CD4-positive, alpha-beta T cell (primary cell): ENCODE data around the gene PSME3. TPM values are rescaled to one million over a fixed set of nuclear protein-coding genes. Genes with fewer than 3 reads are reported as not detected.

Experiments
- ATAC-seq: fragments of 200-7000 bp; cut with Tn5 transposase; one replicate; pipeline ENCODE4 v1.10.0; 2022; ENCODE audit warnings: mild to moderate bottlenecking; ENCODE audit not compliant: poor library complexity
- CTCF ChIA-PET: fragments of 350-600 bp; sonication (Branson Sonifier 250); formaldehyde crosslinking; loops from one replicate; lab custom pipeline; 2021; ENCODE audit warnings: antibody characterized with exemption, inconsistent platforms; lab: Charles Lee
- POLR2A ChIA-PET: fragments of 350-600 bp; sonication (Branson Sonifier 250); formaldehyde crosslinking; loops from one replicate; lab custom pipeline; 2021; ENCODE audit warnings: antibody characterized with exemption, inconsistent platforms; lab: Charles Lee
- DNase-seq, 14 experiments: peaks; one replicate each; pipeline ENCODE4 v3.0.0-alpha.2; 2013 to 2020; ENCODE audit warnings: mixed read lengths in 2 of 14
- H3K27ac ChIP-seq, 2 donors: one replicate each; pipeline versions ENCODE4 v1.5.1 to v1.7.0; 2013; ENCODE audit warnings: low read length in 2 of 2, low read depth in 1 of 2, mild to moderate bottlenecking in 1 of 2
- H3K27me3 ChIP-seq, 2 experiments: 1 replicate in 1 of 2; 2 replicates in 1 of 2; pipeline versions ENCODE4 v1.6.1 to v1.7.0; 2013; ENCODE audit warnings: low read length in 2 of 2, control low read depth in 1 of 2, mild to moderate bottlenecking in 1 of 2, moderate library complexity in 1 of 2; ENCODE audit not compliant: insufficient read depth in 2 of 2, control insufficient read depth in 1 of 2
- H3K36me3 ChIP-seq: one replicate; pipeline ENCODE4 v1.6.1; 2013; ENCODE audit warnings: low read length, control low read depth; ENCODE audit not compliant: insufficient read depth
- H3K4me1 ChIP-seq: one replicate; pipeline ENCODE4 v1.6.1; 2013; ENCODE audit warnings: low read length, control low read depth; ENCODE audit not compliant: insufficient read depth
- H3K4me3 ChIP-seq: one replicate; pipeline ENCODE4 v1.5.1; 2013; ENCODE audit warnings: mild to moderate bottlenecking, low read length, moderate library complexity
- H3K9me3 ChIP-seq, 2 experiments: 1 replicate in 1 of 2; 2 replicates in 1 of 2; pipeline versions ENCODE4 v1.6.1 to v1.7.0; 2013; ENCODE audit warnings: low read length in 2 of 2, mild to moderate bottlenecking in 2 of 2, control low read depth in 1 of 2, moderate library complexity in 1 of 2; ENCODE audit not compliant: control insufficient read depth in 1 of 2, insufficient read depth in 1 of 2
- H3K27ac Mint-ChIP-seq: one replicate; pipeline ENCODE4 v1.8.0; 2020; ENCODE audit warnings: mixed read lengths
- H3K27me3 Mint-ChIP-seq: one replicate; pipeline ENCODE4 v1.8.0; 2021; ENCODE audit warnings: mixed read lengths
- H3K36me3 Mint-ChIP-seq: one replicate; pipeline ENCODE4 v1.8.0; 2021; ENCODE audit warnings: low read depth, mixed read lengths
- H3K4me1 Mint-ChIP-seq: one replicate; pipeline ENCODE4 v1.8.0; 2021; ENCODE audit warnings: low read depth, mixed read lengths
- H3K4me3 Mint-ChIP-seq: one replicate; pipeline ENCODE4 v1.8.0; 2020; ENCODE audit warnings: mild to moderate bottlenecking, mixed read lengths
- H3K9me3 Mint-ChIP-seq: one replicate; pipeline ENCODE4 v1.8.0; 2020; ENCODE audit warnings: mixed read lengths
- intact Hi-C, 2 experiments: fragments of 100-400 bp; cut with DNase I in 1 of 2; cut with micrococcal nuclease in 1 of 2; formaldehyde crosslinking; loops; one replicate each; pipeline versions ENCODE4 v1.15.1 to v1.9.0; 2023 to 2025; cut with DNase I, micrococcal nuclease
- total RNA-seq, 174 experiments: library from RNA in 2 of 174; stranded (reverse) in 2 of 174; gene quantifications; one replicate each; pipeline ENCODE4 v1.2.3 and lab custom pipeline; 2021 to 2026
- TF ChIP-seq, protein P1 (sequence below): fragments of 200-600 bp; IDR thresholded peaks from one replicate; pipeline ENCODE4 v1.8.0; 2022; ENCODE audit warnings: antibody characterized with exemption, mild to moderate bottlenecking

The PSME3 gene
- total RNA-seq, 2 experiments from 2014 or later: 62.1 to 62.5 TPM

DNA sequence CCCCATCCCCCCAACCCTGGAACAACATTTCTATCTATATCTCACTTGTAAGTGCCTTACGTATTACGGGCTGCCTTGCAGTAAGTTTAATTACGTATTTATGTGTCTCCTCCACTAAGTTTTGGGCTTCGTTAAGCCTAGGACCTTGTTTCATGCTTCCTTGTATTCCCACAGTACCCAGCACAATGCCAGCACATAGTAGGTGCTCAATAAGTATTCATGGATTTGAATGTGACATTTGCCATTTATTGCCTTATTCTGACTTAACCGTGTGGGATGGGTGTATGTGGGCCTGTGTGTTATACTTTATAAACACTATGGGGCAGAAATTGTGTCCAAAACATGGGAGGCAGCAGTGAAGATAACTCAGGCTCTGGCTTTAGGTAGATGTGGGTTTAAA is 40.7 kb upstream of the PSME3 start:
- Mint-ChIP-seq H3K27ac (no peak overlapping the region), H3K4me3 (no peak overlapping the region), H3K36me3 (peaks cover 6% of the 10 kb centered on the region), H3K4me1 (peaks cover 4% of the 10 kb centered on the region), H3K9me3 (no peaks in the 10 kb centered on the region), H3K27me3 (peaks cover 7% of the 10 kb centered on the region)
- CTCF ChIA-PET: no interaction called here
- TF ChIP-seq, protein P1, sequence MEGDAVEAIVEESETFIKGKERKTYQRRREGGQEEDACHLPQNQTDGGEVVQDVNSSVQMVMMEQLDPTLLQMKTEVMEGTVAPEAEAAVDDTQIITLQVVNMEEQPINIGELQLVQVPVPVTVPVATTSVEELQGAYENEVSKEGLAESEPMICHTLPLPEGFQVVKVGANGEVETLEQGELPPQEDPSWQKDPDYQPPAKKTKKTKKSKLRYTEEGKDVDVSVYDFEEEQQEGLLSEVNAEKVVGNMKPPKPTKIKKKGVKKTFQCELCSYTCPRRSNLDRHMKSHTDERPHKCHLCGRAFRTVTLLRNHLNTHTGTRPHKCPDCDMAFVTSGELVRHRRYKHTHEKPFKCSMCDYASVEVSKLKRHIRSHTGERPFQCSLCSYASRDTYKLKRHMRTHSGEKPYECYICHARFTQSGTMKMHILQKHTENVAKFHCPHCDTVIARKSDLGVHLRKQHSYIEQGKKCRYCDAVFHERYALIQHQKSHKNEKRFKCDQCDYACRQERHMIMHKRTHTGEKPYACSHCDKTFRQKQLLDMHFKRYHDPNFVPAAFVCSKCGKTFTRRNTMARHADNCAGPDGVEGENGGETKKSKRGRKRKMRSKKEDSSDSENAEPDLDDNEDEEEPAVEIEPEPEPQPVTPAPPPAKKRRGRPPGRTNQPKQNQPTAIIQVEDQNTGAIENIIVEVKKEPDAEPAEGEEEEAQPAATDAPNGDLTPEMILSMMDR: no peak
- Histone ChIP-seq H3K27me3 (peaks cover 0 to 7% of the 10 kb centered on the region in 2 experiments), H3K4me1 (peaks cover 17% of the 10 kb centered on the region), H3K9me3 (no peaks in the 10 kb centered on the region), H3K4me3 (no peak overlapping the region), H3K27ac (no peak overlapping the region), H3K36me3 (peaks cover 4% of the 10 kb centered on the region)
- POLR2A ChIA-PET: no interaction called here
- no peak for ATAC-seq
- intact Hi-C loops: no loop called here
- DNase-seq: no peak

DNA sequence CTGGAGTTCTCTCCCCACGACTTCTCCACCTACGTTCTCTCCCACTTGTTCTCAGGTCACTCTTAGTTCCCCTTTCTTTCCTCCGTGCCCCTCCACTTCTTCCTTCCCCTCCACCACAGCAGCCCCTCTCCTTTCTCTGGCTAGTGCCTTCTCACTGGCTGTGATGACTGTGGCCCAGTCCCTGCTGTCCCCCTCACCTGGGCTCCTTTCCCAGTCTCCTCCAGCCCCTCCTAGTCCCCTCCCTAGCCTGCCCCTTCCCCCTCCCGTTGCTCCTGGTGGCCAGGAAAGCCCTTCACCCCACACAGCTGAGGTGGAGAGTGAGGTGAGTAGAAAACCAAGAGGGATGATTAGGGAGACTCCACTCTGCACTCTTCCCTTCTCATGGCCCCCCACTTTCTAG is 38.1 kb upstream of the PSME3 start:
- peaks cover 4% of the 10 kb centered on the region for H3K36me3 ChIP-seq
- H3K9me3 ChIP-seq: no peaks in the 10 kb centered on the region
- no peak overlapping the region for H3K27ac ChIP-seq
- H3K4me1 ChIP-seq: peaks cover 30% of the 10 kb centered on the region
- Mint-ChIP-seq H3K27me3 (no peaks in the 10 kb centered on the region), H3K9me3 (no peaks in the 10 kb centered on the region), H3K36me3 (peaks cover 11% of the 10 kb centered on the region), H3K4me3 (no peak overlapping the region), H3K27ac (no peak overlapping the region), H3K4me1 (peaks cover 19% of the 10 kb centered on the region)
- no peak overlapping the region for H3K4me3 ChIP-seq
- TF ChIP-seq, protein P1: no peak
- ATAC-seq: no peak
- CTCF ChIA-PET: no interaction called here
- POLR2A ChIA-PET: interaction anchor here (1.1 kb wide), 1 partner anchor 22 kb away, joined by 4 read pairs; the partner anchor contains the start of gene VPS25
- intact Hi-C loops: loop anchor here in 1 of 2 experiments (5.0 kb wide), 1 partner anchor 37 kb away; the partner anchor contains the start of gene PSME3
- no peak for DNase-seq
- no peaks in the 10 kb centered on the region for H3K27me3 ChIP-seq

DNA sequence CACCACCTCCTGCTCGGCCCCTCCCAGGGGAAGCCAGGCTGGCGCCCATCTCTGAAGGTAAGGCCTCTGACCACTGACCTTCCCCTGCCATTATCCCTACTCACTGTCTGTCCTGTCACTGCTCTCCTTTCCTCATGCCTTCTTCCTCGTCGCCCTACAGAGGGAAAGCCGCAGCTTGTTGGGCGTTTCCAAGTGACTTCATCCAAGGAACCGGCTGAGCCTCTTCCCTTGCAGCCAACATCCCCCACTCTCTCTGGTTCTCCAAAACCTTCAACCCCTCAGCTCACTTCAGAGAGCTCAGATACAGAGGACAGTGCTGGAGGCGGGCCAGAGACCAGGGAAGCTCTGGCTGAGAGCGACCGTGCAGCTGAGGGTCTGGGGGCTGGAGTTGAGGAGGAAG is 37.7 kb upstream of the PSME3 start:
- no peaks in the 10 kb centered on the region for H3K9me3 ChIP-seq
- no peak overlapping the region for H3K4me3 ChIP-seq
- CTCF ChIA-PET: no interaction called here
- intact Hi-C loops: loop anchor here in 1 of 2 experiments (5.0 kb wide), 1 partner anchor 37 kb away; the partner anchor contains the start of gene PSME3
- no peaks in the 10 kb centered on the region for H3K27me3 ChIP-seq
- no peak overlapping the region for H3K27ac ChIP-seq
- peaks cover 4% of the 10 kb centered on the region for H3K36me3 ChIP-seq
- H3K27ac Mint-ChIP-seq: no peak overlapping the region
- peaks cover 11% of the 10 kb centered on the region for H3K36me3 Mint-ChIP-seq
- no peaks in the 10 kb centered on the region for H3K27me3 Mint-ChIP-seq
- POLR2A ChIA-PET: interaction anchor here (1.1 kb wide), 1 partner anchor 22 kb away, joined by 4 read pairs; the partner anchor contains the start of gene VPS25
- ATAC-seq (no peak), DNase-seq (no peak)
- H3K4me1 ChIP-seq: peaks cover 30% of the 10 kb centered on the region
- H3K4me3 Mint-ChIP-seq: peak overlapping the region; percentile 27
- H3K4me1 Mint-ChIP-seq: peaks cover 19% of the 10 kb centered on the region
- no peaks in the 10 kb centered on the region for H3K9me3 Mint-ChIP-seq
- TF ChIP-seq, protein P1: no peak
